ENCODE measurements around the gene TPO. TPM values are rescaled to one million over a fixed set of nuclear protein-coding genes. Genes with fewer than 3 reads are reported as not detected.

Gene TPO
- total RNA-seq, 1 experiment from 2014 or later: not detected

GRCh38 chr2:1455466-1455865 lies 42.2 kb downstream of the TPO start:
- ATAC-seq: no peak
- ChIA-PET CTCF (no interaction called here), POLR2A (no interaction called here)
- DNase-seq (ENCODE audit: low spot score): no peak
- Mint-ChIP-seq H3K4me3 (no peak overlapping the region), H3K27me3 (ENCODE audit: low read depth) (peaks cover 4% of the 10 kb centered on the region; the same call in 1 of the 2 replicates), H3K36me3 (no peaks in the 10 kb centered on the region), H3K27ac (no peak overlapping the region), H3K9me3 (peaks cover 22% of the 10 kb centered on the region), H3K4me1 (peaks cover 2% of the 10 kb centered on the region)
- TF ChIP-seq GABPB1 (CRISPR knock-in tag; IDR thresholded peaks at IDR 0.05) (no peak), IRF2 (CRISPR knock-in tag; IDR thresholded peaks at IDR 0.05; ENCODE audit: borderline replicate concordance, low read depth) (no peak), ZSCAN18 (CRISPR knock-in tag; IDR thresholded peaks at IDR 0.05) (no peak), CDX4 (CRISPR knock-in tag; IDR thresholded peaks at IDR 0.05; ENCODE audit: borderline replicate concordance) (no peak), NR2C2 (CRISPR knock-in tag; IDR thresholded peaks at IDR 0.05) (no peak), ZNF263 (CRISPR knock-in tag; IDR thresholded peaks at IDR 0.05; ENCODE audit: low read depth) (no peak), RORB (CRISPR knock-in tag; IDR thresholded peaks at IDR 0.05) (no peak), NR3C1 (CRISPR knock-in tag; conservative IDR thresholded peaks at IDR 0.05; ENCODE audit: low read depth) (no peak), CREM (CRISPR knock-in tag; IDR thresholded peaks at IDR 0.05) (no peak), ZNF396 (CRISPR knock-in tag; IDR thresholded peaks at IDR 0.05; ENCODE audit: borderline replicate concordance) (no peak), KAT7 (CRISPR knock-in tag; IDR thresholded peaks at IDR 0.05; ENCODE audit: borderline replicate concordance) (no peak), ZNF121 (CRISPR knock-in tag; IDR thresholded peaks at IDR 0.05) (no peak), ZNF219 (CRISPR knock-in tag; IDR thresholded peaks at IDR 0.05; ENCODE audit: borderline replicate concordance) (no peak), ZNF138 (CRISPR knock-in tag; conservative IDR thresholded peaks at IDR 0.05) (no peak)
- TF ChIP-seq, protein P1, sequence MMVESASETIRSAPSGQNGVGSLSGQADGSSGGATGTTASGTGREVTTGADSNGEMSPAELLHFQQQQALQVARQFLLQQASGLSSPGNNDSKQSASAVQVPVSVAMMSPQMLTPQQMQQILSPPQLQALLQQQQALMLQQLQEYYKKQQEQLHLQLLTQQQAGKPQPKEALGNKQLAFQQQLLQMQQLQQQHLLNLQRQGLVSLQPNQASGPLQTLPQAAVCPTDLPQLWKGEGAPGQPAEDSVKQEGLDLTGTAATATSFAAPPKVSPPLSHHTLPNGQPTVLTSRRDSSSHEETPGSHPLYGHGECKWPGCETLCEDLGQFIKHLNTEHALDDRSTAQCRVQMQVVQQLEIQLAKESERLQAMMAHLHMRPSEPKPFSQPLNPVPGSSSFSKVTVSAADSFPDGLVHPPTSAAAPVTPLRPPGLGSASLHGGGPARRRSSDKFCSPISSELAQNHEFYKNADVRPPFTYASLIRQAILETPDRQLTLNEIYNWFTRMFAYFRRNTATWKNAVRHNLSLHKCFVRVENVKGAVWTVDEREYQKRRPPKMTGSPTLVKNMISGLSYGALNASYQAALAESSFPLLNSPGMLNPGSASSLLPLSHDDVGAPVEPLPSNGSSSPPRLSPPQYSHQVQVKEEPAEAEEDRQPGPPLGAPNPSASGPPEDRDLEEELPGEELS (CRISPR knock-in tag; IDR thresholded peaks at IDR 0.05): no peak
- TF ChIP-seq, protein P2, sequence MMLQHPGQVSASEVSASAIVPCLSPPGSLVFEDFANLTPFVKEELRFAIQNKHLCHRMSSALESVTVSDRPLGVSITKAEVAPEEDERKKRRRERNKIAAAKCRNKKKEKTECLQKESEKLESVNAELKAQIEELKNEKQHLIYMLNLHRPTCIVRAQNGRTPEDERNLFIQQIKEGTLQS (CRISPR knock-in tag; conservative IDR thresholded peaks at IDR 0.05): no peak

GRCh38 chr2:1458432-1458831 lies 45.2 kb downstream of the TPO start:
- TF ChIP-seq RELA (CRISPR knock-in tag; IDR thresholded peaks at IDR 0.05; ENCODE audit: borderline replicate concordance) (no peak), IRF2 (CRISPR knock-in tag; IDR thresholded peaks at IDR 0.05; ENCODE audit: borderline replicate concordance, low read depth) (no peak), ZNF416 (CRISPR knock-in tag; IDR thresholded peaks at IDR 0.05) (no peak), ELF4 (CRISPR knock-in tag; IDR thresholded peaks at IDR 0.05; ENCODE audit: low read depth) (no peak), SOX15 (CRISPR knock-in tag; IDR thresholded peaks at IDR 0.05) (no peak), NR2C2 (CRISPR knock-in tag; IDR thresholded peaks at IDR 0.05) (no peak), NFE2L1 (CRISPR knock-in tag; IDR thresholded peaks at IDR 0.05) (no peak), ERG (CRISPR knock-in tag; IDR thresholded peaks at IDR 0.05) (no peak), SMAD4 (CRISPR knock-in tag; IDR thresholded peaks at IDR 0.05) (no peak), EMX1 (CRISPR knock-in tag; IDR thresholded peaks at IDR 0.05) (no peak), SMAD3 (CRISPR knock-in tag; IDR thresholded peaks at IDR 0.05; ENCODE audit: borderline replicate concordance) (no peak), OVOL2 (CRISPR knock-in tag; IDR thresholded peaks at IDR 0.05; ENCODE audit: borderline replicate concordance) (no peak), HMGA2 (CRISPR knock-in tag; IDR thresholded peaks at IDR 0.05) (no peak), CREM (CRISPR knock-in tag; IDR thresholded peaks at IDR 0.05) (no peak)
- TF ChIP-seq, protein P3, sequence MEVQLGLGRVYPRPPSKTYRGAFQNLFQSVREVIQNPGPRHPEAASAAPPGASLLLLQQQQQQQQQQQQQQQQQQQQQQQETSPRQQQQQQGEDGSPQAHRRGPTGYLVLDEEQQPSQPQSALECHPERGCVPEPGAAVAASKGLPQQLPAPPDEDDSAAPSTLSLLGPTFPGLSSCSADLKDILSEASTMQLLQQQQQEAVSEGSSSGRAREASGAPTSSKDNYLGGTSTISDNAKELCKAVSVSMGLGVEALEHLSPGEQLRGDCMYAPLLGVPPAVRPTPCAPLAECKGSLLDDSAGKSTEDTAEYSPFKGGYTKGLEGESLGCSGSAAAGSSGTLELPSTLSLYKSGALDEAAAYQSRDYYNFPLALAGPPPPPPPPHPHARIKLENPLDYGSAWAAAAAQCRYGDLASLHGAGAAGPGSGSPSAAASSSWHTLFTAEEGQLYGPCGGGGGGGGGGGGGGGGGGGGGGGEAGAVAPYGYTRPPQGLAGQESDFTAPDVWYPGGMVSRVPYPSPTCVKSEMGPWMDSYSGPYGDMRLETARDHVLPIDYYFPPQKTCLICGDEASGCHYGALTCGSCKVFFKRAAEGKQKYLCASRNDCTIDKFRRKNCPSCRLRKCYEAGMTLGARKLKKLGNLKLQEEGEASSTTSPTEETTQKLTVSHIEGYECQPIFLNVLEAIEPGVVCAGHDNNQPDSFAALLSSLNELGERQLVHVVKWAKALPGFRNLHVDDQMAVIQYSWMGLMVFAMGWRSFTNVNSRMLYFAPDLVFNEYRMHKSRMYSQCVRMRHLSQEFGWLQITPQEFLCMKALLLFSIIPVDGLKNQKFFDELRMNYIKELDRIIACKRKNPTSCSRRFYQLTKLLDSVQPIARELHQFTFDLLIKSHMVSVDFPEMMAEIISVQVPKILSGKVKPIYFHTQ (CRISPR knock-in tag; IDR thresholded peaks at IDR 0.05): no peak
- H3K27ac Mint-ChIP-seq: no peak overlapping the region
- ATAC-seq (no peak), DNase-seq (ENCODE audit: low spot score) (no peak)
- no peak overlapping the region for H3K4me3 Mint-ChIP-seq
- peaks cover 7% of the 10 kb centered on the region for H3K4me1 Mint-ChIP-seq
- ChIA-PET POLR2A (no interaction called here), CTCF (no interaction called here)
- no peaks in the 10 kb centered on the region for H3K36me3 Mint-ChIP-seq
- H3K27me3 Mint-ChIP-seq (ENCODE audit: low read depth): peaks cover 4% of the 10 kb centered on the region; the same call in 1 of the 2 replicates
- H3K9me3 Mint-ChIP-seq: peaks cover 22% of the 10 kb centered on the region
